DND-41 (cell line): ENCODE results near the gene PIH1D1.

Source experiments
- CTCF ChIP-seq: IDR thresholded peaks from 2 replicates; pipeline ENCODE4 v1.5.1; 2012; ENCODE audit warnings: borderline replicate concordance, low read length, moderate library complexity, mild to moderate bottlenecking; ENCODE audit not compliant: poor library complexity, severe bottlenecking; ENCODE audit errors: extremely low read depth
- EZH2 ChIP-seq: IDR thresholded peaks from 3 replicates; pipeline ENCODE4 v1.6.1; 2012; ENCODE audit warnings: borderline replicate concordance, low read depth, mild to moderate bottlenecking, moderate library complexity, low read length, inconsistent platforms; ENCODE audit not compliant: severe bottlenecking

DNA sequence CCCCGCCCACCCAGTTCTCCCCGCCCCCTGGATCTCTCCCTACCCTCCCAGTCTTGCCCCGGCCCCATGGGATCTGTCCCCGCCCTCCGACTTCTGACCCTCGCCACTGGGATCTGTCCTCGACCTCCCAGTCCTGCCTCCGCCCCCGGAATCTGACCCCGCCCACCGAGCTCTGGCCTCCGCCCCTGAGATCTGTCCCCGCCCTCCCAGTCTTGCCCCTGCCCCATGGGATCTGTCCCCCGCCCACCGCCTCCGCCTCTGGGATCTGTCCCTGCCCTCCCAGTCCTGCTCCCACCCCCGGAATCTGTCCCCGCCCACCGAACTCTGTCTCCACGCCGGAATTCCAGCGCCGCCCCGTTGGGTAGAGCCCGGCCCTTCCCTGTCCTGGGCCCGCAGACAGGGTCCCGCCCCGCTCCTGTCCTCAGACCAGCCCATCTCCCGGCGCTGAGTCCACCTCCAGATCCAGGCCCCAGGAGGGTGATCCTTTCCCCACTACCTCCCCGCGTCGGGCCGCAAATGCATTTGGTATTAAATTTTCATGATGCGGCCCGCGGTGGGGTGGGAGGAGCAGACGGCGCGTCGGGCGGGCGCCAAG lies 8.7 kb downstream of the PIH1D1 start:
- TF ChIP-seq CTCF (no peak), EZH2 (no peak)
